ENCODE measurements around the gene PGM2L1. TPM values are rescaled to one million over a fixed set of nuclear protein-coding genes. Genes with fewer than 3 reads are reported as not detected.

PGM2L1 gene
- total and polyA plus RNA-seq, 8 donors: under 0.01 to 12.5 (median 2.5) TPM

- DNase-seq: peak in 1 of 2 donors; percentile 18
- intact Hi-C loops (cut with DNase I; ENCODE audit: low total_unique reads): no loop called here
- no peaks in the 10 kb centered on the region for H3K36me3 ChIP-seq
- TF ChIP-seq CTCF (IDR thresholded peaks at IDR 0.05): no peak
- TF ChIP-seq EP300 (IDR thresholded peaks at IDR 0.05): no peak
- no peak for TF ChIP-seq POLR2A (IDR thresholded peaks at IDR 0.05)
- no peak for TF ChIP-seq POLR2AphosphoS5 (IDR thresholded peaks at IDR 0.05)
- WGBS, 5 donors: 56 to 71% (median 60%) methylated on average over 11 of the region's 11 CpGs
- no peak overlapping the region for H3K27ac ChIP-seq
- peaks cover 0 to 9% (median 0%) of the 10 kb centered on the region in 3 donors for H3K27me3 ChIP-seq
- H3K9me3 ChIP-seq: no peaks in the 10 kb centered on the region
- H3K4me1 ChIP-seq: peaks cover 0 to 12% (median 6%) of the 10 kb centered on the region in 4 donors
- H3K4me3 ChIP-seq: no peak overlapping the region
These were observed 14.6 kb upstream of the PGM2L1 start for GRCh38 chr11:74412733-74413359.

- WGBS, 5 donors: 64 to 73% (median 70%) methylated on average over 2 of the region's 2 CpGs
- intact Hi-C loops (cut with DNase I; ENCODE audit: low total_unique reads): no loop called here
These were observed 14.1 kb upstream of the PGM2L1 start for GRCh38 chr11:74412321-74412720.

GRCh38 chr11:74409633-74410032, 11.4 kb upstream of the PGM2L1 start:
- TF ChIP-seq EP300 (IDR thresholded peaks at IDR 0.05): no peak
- H3K36me3 ChIP-seq: no peaks in the 10 kb centered on the region
- no peaks in the 10 kb centered on the region for H3K9me3 ChIP-seq
- H3K4me1 ChIP-seq: no peaks in the 10 kb centered on the region
- peaks cover 0 to 9% (median 0%) of the 10 kb centered on the region in 3 donors for H3K27me3 ChIP-seq
- WGBS, 5 donors: 95 to 100% (median 97%) methylated on average over 2 of the region's 2 CpGs
- intact Hi-C loops (cut with DNase I; ENCODE audit: low total_unique reads): no loop called here
- DNase-seq: no peak
- no peak overlapping the region for H3K27ac ChIP-seq
- H3K4me3 ChIP-seq: no peak overlapping the region

More at GRCh38 chr11:74412321-74412720, 14.1 kb upstream of the PGM2L1 start:
- Histone ChIP-seq H3K9me3 (no peaks in the 10 kb centered on the region), H3K4me1 (peaks cover 0 to 6% (median 4%) of the 10 kb centered on the region in 4 donors), H3K27me3 (peaks cover 0 to 9% (median 0%) of the 10 kb centered on the region in 3 donors), H3K4me3 (no peak overlapping the region), H3K36me3 (no peaks in the 10 kb centered on the region), H3K27ac (no peak overlapping the region)
- no peak for TF ChIP-seq POLR2AphosphoS5 (IDR thresholded peaks at IDR 0.05)
- no peak for TF ChIP-seq CTCF (IDR thresholded peaks at IDR 0.05)
- no peak for TF ChIP-seq POLR2A (IDR thresholded peaks at IDR 0.05)
- no peak for TF ChIP-seq EP300 (IDR thresholded peaks at IDR 0.05)
- DNase-seq: no peak

GRCh38 chr11:74403607-74404321, 5.5 kb upstream of the PGM2L1 start:
- no peaks in the 10 kb centered on the region for H3K9me3 ChIP-seq
- WGBS, 5 donors: 56 to 66% (median 58%) methylated on average over 4 of the region's 4 CpGs
- TF ChIP-seq CTCF (IDR thresholded peaks at IDR 0.05): no peak
- no peak for TF ChIP-seq EP300 (IDR thresholded peaks at IDR 0.05)
- no peak for TF ChIP-seq POLR2A (IDR thresholded peaks at IDR 0.05)
- no peak for TF ChIP-seq POLR2AphosphoS5 (IDR thresholded peaks at IDR 0.05)
- H3K36me3 ChIP-seq: no peaks in the 10 kb centered on the region
- no peaks in the 10 kb centered on the region for H3K27me3 ChIP-seq
- H3K4me3 ChIP-seq: no peak overlapping the region
- H3K27ac ChIP-seq: no peak overlapping the region
- H3K4me1 ChIP-seq: peaks cover 0 to 6% (median 2%) of the 10 kb centered on the region in 4 donors
- intact Hi-C loops (cut with DNase I; ENCODE audit: low total_unique reads): no loop called here
- DNase-seq: no peak

Data from stomach (tissue), 9 donors.